Stimulated activated CD4-positive, alpha-beta T cell treated with anti-CD3 and anti-CD28 coated beads, Interleukin-4, amount 100 ng/mL, for 1 hour (primary cell): Measurements from ENCODE around the gene EPN2.

Source experiments
- DNase-seq: peaks from one replicate; pipeline ENCODE4 v3.0.0-alpha.2; 2020

EPN2 gene

DNA sequence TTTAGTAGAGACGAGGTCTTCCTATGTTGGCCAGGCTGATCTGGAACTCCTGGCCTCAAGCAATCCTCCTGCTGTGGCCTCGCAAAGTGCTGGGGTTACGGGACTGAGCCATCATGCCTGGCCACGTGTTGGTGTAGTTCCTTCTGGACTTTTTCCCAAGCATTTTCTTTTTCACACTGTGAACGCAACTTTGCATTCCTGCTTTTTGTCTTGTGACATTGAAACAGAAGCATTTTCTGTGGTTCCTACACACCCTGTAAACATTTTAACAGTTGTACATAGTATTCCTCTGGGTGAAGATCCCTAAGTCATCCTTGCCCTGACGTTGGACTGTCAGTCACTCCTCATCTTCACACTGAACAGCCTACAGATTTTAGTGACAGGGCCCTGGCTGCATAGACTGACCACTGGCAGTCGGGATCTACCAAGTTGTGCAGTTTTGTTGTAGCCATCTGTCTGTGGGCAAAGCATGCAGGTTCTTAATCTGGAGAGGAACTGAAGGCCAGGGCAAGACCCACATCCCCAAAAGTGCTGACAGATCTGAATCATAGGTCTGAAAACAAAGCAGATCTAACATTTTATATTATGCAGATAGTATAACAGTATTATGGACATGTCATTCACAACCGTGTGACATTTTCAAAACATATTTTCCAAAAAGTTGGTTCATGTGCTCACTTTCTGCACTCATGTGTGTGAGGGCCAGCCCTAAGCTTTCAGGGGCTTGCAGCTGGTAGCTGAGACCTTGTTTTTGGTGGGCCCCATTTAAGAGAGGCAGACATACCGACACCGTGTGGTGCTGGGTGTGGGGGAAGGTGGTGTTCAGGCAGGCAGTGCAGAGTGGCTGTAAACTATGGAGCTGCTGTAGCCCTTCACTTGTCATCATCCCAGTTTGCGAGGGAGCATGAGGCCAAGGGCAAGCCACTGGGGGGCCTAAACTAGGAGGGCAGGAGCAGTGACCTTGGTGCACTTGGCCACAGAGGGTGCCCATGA lies 59.9 kb downstream of the EPN2 start:
- DNase-seq = no peak

DNA sequence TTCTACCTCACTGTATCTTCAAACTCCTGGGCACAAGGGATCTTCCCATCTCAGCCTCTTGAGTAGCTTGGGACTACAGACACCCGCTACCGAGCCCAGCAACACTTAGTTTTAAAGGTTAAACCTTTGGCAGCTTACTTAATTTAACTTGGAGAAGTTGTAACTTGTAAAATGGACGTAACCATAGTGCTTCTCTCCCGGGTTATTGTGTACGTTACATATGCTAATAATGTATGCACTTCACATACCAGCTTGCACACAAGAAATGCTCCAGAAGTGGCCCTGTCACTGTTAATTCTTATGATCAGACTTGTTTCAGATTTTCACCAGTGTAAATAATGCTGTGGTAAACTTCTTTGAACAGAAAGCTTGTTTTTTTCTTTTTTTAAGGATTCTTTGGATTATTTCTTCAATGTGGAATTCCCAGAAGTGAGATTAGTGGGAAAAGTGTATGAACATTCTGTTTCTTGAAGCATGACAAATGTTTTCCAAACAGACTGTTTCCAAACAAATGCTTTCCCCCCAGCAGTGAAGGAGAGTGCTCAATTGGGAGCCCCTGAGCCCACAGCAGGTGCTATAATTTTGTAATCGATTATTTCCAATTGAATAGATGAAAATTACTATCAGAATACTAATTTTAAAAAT lies 61.5 kb downstream of the EPN2 start:
- no peak for DNase-seq

GRCh38 chr17:19299214-19299747 lies 62.1 kb downstream of the EPN2 start:
- no peak for DNase-seq

GRCh38 chr17:19299866-19300265 lies 62.7 kb downstream of the EPN2 start:
- DNase-seq = no peak

DNA sequence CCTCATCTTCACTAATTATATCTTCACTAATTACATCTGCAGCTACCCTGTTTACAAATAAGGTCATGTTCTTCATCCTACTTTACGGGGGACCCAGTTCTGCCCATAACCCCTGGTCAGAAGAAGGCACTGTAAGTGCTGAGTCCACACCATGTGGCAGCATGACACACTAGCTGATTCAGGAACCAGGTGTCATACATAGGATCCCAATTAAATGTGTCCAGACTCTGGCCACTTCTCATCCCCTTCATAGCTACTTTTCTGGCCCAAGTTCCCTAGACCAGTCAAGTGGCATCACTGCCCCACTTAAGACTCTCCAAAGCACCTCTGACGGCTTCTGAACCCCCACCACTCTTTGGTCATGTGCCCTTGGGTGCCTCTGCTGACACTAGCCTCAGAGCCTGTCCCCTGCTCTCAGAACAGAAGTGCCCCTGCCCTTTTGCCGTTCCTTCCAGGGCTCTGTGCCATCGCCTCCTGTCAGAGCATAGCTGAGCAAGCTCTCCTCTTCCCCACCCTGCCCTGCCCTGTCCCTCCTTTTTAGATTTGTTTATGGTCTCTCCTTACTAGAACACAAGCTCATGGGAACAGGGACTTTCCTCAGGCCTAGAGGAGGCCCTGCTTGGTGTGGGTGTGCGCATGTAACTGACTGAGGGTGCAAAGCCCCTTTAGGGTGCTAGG lies 64.2 kb downstream of the EPN2 start:
- DNase-seq = no peak

DNA sequence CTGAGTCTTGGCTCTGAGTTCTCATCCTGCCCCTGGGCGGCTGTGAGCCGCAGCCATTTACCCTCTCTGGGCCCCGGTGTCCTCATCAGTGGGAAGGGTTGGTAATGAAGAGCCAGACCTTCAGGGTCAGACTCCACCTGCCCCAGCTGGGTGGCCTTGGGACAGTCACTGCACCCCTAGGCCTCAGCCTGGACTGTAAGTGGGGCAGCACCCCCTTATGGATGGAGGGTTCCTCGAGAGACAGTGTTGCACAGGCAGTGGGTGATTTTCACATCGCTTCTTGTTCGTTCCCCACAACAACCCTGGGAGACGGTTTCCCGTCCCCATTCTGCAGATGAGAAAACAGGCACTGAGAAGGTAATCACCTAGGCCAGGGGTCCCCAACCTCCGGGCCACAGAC lies 64.8 kb downstream of the EPN2 start:
- no peak for DNase-seq

GRCh38 chr17:19302791-19303331 lies 65.7 kb downstream of the EPN2 start:
- no peak for DNase-seq

DNA sequence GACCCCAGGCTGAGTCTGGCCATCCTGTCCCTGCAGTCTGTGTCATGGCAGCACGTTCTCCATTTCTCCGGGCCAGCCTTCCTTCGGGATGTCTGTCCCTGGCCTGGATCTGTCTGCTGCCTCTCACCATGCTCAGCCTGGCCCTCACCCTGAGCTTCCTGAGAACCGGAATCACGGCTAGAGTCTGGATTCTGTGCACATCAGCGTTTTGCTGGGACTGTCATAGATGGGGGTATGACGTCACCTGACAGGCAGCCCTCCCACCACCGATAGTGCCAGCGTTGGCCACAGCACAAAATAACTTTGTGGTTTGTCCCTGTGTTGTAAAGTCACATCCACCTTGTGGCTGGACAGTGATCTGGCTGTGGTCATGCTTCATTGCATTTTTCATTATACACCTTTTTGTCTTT lies 66.2 kb downstream of the EPN2 start:
- no peak for DNase-seq

DNA sequence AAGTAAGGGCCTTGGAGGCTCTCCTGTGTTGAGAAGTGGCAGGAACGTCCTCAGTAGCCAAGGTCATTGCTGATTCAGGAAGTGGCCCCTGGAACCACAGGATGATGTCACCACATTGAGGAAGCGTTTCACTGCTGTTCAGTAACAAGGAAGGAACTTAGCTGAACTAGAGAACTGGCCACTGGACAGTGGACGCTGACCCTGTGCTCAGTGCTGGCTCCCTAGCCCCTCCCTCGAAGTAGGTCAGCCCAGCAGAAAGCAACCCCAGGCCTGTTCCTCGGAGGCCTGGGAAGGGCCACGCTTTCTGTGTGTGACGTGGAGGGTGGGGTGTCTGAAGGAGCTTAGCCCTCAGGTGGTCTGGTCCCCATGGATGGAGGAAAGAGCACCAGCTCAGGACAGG lies 67.0 kb downstream of the EPN2 start:
- DNase-seq = no peak

DNA sequence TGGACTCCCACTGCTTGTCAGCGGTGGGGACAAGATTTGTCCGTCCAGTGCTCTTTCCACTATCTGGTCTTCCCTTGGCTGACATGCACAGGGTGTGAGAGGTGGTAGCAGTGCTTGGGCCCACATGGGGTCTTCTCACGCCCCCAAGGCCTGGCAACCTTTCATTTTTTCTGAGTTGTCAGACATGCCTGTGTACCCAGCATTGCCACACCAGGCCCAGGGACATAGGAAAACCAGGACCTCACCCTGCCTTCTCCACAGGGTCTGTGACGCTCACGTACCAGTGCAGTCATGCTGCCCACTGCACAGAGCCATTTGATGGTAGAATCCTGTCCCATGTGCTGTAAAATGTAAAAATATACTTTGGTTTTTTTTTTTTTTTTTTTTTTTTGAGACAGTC lies 67.6 kb downstream of the EPN2 start:
- no peak for DNase-seq

GRCh38 chr17:19305256-19305655 lies 68.1 kb downstream of the EPN2 start:
- DNase-seq = no peak

DNA sequence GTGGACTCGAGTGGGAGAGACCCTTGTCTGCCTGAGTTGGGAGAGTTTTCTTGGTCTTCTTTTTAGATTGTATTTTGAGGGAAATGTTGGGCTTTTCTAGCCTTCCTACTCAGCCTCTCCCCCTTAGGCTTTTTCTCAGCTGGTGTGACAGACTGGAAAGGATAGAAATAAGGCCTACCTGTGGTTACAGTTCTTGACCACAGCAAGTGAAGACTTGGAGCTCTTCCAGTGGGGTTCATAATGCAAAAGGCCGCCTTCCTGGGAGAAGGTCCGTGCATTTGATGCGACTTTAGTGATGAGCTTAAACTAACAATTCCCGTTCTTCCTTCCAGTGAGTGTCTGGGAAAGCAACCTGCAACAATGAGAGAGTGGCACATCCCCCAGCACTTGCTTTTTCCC lies 68.6 kb downstream of the EPN2 start:
- no peak for DNase-seq

- DNase-seq = no peak
Measured at GRCh38 chr17:19306160-19307111, 69.3 kb downstream of the EPN2 start.

DNA sequence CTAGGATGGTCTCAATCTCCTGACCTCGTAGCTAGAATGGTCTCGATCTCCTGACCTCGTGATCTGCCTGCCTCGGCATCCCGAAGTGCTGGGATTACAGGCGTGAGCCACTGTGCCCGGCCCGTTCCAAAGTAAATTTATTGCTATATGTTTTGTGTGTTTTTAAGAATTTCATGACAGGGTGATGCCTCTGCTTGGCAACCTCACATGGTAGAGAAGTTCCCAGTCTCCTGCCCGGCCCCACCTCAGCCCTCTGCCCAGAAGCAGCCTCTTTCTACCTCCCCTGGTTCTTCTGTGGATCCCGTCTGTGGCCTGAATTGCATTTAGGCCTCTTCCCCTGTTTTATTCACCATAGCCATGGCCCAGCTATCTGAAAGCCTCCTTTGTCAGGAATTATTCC lies 70.4 kb downstream of the EPN2 start:
- DNase-seq = no peak

GRCh38 chr17:19308398-19308797 lies 71.2 kb downstream of the EPN2 start:
- no peak for DNase-seq

DNA sequence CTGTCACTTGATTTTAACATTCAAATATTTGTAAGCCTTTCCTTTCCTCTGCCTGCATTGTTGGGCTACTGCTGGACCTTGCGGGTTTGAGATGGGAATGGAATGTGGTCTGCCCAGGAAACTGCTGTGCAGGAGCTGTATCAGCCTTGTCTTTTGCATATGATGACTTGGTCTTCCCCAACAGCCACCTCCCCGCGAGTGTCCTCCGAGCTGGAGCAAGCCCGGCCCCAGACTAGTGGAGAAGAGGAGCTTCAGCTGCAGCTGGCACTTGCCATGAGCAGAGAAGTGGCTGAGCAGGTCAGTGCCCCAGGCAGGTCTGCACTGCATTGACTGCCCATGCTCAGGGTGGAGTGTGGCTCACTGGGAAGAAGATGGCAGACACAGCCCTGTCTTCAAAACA lies 72.5 kb downstream of the EPN2 start:
- no peak for DNase-seq

DNA sequence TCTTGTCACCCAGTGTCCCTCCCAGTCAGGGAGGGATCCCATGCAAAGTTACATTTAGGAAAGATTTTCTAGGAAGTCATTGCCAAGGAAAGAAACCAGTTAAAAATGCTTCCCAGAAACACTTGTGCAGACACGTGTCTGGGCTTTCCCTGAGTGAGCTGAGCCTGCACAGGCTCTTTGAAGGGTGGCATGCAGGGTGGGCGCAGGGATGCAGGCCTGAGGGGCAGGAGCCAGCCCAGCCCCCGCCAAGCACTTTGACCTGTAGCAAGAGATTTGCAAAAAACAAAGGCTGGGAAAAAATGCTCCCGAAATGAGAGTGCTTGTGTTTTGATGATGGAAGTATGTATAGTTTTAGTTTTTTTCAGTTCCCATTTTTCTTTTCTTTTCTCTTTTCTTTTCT lies 73.0 kb downstream of the EPN2 start:
- no peak for DNase-seq

DNA sequence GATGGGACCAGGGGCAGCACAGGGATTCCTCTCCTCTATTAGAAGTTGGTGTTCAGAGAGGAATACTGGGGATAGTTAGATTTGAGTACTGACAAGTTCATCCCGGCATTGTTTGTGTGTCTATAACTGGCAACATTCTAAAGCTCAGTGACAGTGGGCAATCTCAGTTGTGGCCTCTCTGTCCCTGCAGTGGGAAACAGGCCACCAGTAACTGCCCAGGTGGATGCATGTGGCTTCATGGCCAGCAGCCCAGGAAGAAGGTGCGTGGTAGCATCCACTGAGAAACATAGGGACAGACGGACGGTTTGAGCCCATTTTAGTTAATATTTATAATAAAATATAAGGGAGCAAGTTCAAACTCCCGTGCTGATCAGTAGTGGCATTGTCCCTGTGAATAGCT lies 73.8 kb downstream of the EPN2 start:
- DNase-seq = no peak

- DNase-seq = no peak
Measured at GRCh38 chr17:19311421-19312215, 74.5 kb downstream of the EPN2 start.

GRCh38 chr17:19312406-19312805 lies 75.2 kb downstream of the EPN2 start:
- no peak for DNase-seq
